Neutrophil (primary cell): ENCODE data around the gene RPS6KA2.

Experiments
- H3K27ac ChIP-seq: fragments of 200-600 bp; sonication (generic); 2 replicates; pipeline ENCODE4 v1.5.1; 2016; ENCODE audit warnings: mild to moderate bottlenecking, moderate library complexity
- H3K27me3 ChIP-seq: fragments of 200-600 bp; sonication (generic); 2 replicates; pipeline ENCODE4 v1.6.0; 2016; ENCODE audit warnings: mild to moderate bottlenecking
- H3K36me3 ChIP-seq: fragments of 200-600 bp; sonication (generic); 2 replicates; pipeline ENCODE4 v1.5.1; 2017
- H3K4me1 ChIP-seq, 2 experiments: fragments of 200-600 bp in 1 of 2; sonication (generic) in 1 of 2; 1 replicate in 1 of 2; 2 replicates in 1 of 2; pipeline versions ENCODE4 v1.5.1 to v1.6.1; 2013 to 2016; ENCODE audit warnings: low read depth in 1 of 2, low read length in 1 of 2, mild to moderate bottlenecking in 1 of 2, moderate library complexity in 1 of 2; ENCODE audit not compliant: control insufficient read depth in 1 of 2, insufficient read depth in 1 of 2
- H3K4me3 ChIP-seq, 2 experiments: fragments of 200-600 bp in 1 of 2; sonication (generic) in 1 of 2; 1 replicate in 1 of 2; 2 replicates in 1 of 2; pipeline ENCODE4 v1.5.1; 2013 to 2016; ENCODE audit warnings: low read depth in 1 of 2, low read length in 1 of 2, mild to moderate bottlenecking in 1 of 2, moderate library complexity in 1 of 2
- H3K9me3 ChIP-seq: fragments of 200-600 bp; sonication (generic); 2 replicates; pipeline ENCODE4 v1.5.1; 2016
- CTCF ChIP-seq: fragments of 200-600 bp; sonication (generic); IDR thresholded peaks from 2 replicates; pipeline ENCODE4 v1.5.1; 2016; ENCODE audit warnings: antibody characterized with exemption

Gene RPS6KA2

GRCh38 chr6:166412156-166412910 is 214.7 kb downstream of the RPS6KA2 start:
- Histone ChIP-seq H3K4me1 (no peaks in the 10 kb centered on the region), H3K36me3 (peaks cover 89% of the 10 kb centered on the region), H3K27me3 (no peaks in the 10 kb centered on the region), H3K27ac (no peak overlapping the region), H3K9me3 (no peaks in the 10 kb centered on the region), H3K4me3 (no peak overlapping the region)
- TF ChIP-seq CTCF, result no peak

- Histone ChIP-seq H3K4me3 (no peak overlapping the region), H3K4me1 (no peaks in the 10 kb centered on the region), H3K27ac (no peak overlapping the region), H3K27me3 (no peaks in the 10 kb centered on the region), H3K36me3 (peaks cover 84% of the 10 kb centered on the region), H3K9me3 (no peaks in the 10 kb centered on the region)
- TF ChIP-seq CTCF, result no peak
These were observed 215.3 kb downstream of the RPS6KA2 start for GRCh38 chr6:166411721-166412151.

- Histone ChIP-seq H3K27me3 (no peaks in the 10 kb centered on the region), H3K4me1 (no peaks in the 10 kb centered on the region), H3K27ac (no peak overlapping the region), H3K36me3 (peaks cover 79% of the 10 kb centered on the region), H3K9me3 (no peaks in the 10 kb centered on the region), H3K4me3 (no peak overlapping the region)
- no peak for TF ChIP-seq CTCF
These were observed 215.8 kb downstream of the RPS6KA2 start for GRCh38 chr6:166411271-166411670.

GRCh38 chr6:166410426-166410935 is 216.6 kb downstream of the RPS6KA2 start:
- Histone ChIP-seq H3K27ac (no peak overlapping the region), H3K9me3 (no peaks in the 10 kb centered on the region), H3K4me3 (no peak overlapping the region), H3K4me1 (no peaks in the 10 kb centered on the region), H3K27me3 (no peaks in the 10 kb centered on the region), H3K36me3 (peaks cover 71% of the 10 kb centered on the region)
- TF ChIP-seq CTCF, result no peak

GRCh38 chr6:166408936-166409755 is 217.9 kb downstream of the RPS6KA2 start:
- H3K4me3 ChIP-seq, result no peak overlapping the region
- no peaks in the 10 kb centered on the region for H3K27me3 ChIP-seq
- no peaks in the 10 kb centered on the region for H3K4me1 ChIP-seq
- peaks cover 58% of the 10 kb centered on the region for H3K36me3 ChIP-seq
- H3K27ac ChIP-seq, result no peak overlapping the region
- TF ChIP-seq CTCF, result no peak
- no peaks in the 10 kb centered on the region for H3K9me3 ChIP-seq
